ENCODE measurements around the gene PIGT.

GRCh38 chr20:45387274-45387673 is 28.7 kb upstream of the PIGT start:
- TF ChIP-seq MAX (IDR thresholded peaks at IDR 0.05): no peak
- no peak for TF ChIP-seq POLR2A (IDR thresholded peaks at IDR 0.05; ENCODE audit: low read length)
- no peak for TF ChIP-seq CTCF (IDR thresholded peaks at IDR 0.05)
- no peak for TF ChIP-seq SREBF2 (IDR thresholded peaks at IDR 0.05)
- TF ChIP-seq EP300 (IDR thresholded peaks at IDR 0.05): no peak
- no peak for TF ChIP-seq REST (IDR thresholded peaks at IDR 0.05)

Measured in A549 (cell line).